Subcutaneous adipose tissue (tissue), 4 donors: ENCODE measurements around the gene ACVR1. TPM values are rescaled to one million over a fixed set of nuclear protein-coding genes. Genes with fewer than 3 reads are reported as not detected.

ENCODE experiments used
- total RNA-seq, 4 donors: library from RNA; depleted of rRNA; stranded (reverse); fragments of >200 nt; gene quantifications; one replicate each; pipeline ENCODE4 v1.1.0, GENCODE V29; 2016
- TF ChIP-seq, protein P1 (sequence below): fragments of 450-650 bp; IDR thresholded peaks from one replicate; pipeline ENCODE4 v1.5.1; 2016; ENCODE audit warnings: low read depth, mild to moderate bottlenecking, control low read depth, antibody characterized with exemption, moderate library complexity

The ACVR1 gene
- total RNA-seq, result 10 to 100 TPM; 34.7 to 49.6 (median 44.2) TPM

DNA sequence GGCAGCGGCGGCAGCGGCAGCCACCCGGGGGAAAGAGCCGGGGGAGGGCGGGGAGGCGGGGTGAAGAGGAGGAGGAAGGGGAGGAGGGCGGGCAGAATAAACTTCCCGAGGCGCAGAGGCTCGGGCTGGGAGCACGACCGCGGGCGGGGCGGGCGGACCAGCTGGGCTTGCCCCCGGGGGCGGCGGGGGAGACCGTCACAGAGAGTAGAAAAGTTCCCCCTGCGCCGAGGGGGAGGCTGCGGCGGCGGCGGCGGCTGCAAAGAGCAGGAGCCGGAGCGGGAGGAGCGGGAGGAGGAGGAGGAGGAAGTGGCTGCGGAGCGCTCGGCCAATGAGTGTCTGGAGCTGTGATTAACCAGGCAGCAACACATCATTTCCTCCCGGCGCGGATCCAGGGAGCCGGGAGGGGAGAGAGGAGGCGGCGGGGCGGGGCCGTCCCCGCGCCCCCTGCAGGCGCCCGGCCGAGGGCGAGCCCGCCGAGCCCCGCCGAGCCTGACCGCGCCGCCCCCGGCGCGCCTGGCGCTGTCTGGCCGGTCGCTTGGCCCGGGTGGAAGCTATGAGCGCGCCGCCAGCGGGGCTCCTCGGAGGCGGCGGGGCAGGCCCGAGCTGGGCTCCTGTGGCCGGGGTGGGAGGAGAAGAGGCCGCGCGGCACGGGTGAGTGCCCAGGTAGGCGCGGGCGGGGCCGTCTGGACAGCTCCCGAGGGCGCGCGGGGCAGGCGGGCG is at the start of gene ACVR1:
Gene ACVR1 (minus strand): TSS at position 265 of the 720 bp plus-strand sequence. CDS start 76,837 bp downstream, outside the sequence.
- TF ChIP-seq, protein P1, sequence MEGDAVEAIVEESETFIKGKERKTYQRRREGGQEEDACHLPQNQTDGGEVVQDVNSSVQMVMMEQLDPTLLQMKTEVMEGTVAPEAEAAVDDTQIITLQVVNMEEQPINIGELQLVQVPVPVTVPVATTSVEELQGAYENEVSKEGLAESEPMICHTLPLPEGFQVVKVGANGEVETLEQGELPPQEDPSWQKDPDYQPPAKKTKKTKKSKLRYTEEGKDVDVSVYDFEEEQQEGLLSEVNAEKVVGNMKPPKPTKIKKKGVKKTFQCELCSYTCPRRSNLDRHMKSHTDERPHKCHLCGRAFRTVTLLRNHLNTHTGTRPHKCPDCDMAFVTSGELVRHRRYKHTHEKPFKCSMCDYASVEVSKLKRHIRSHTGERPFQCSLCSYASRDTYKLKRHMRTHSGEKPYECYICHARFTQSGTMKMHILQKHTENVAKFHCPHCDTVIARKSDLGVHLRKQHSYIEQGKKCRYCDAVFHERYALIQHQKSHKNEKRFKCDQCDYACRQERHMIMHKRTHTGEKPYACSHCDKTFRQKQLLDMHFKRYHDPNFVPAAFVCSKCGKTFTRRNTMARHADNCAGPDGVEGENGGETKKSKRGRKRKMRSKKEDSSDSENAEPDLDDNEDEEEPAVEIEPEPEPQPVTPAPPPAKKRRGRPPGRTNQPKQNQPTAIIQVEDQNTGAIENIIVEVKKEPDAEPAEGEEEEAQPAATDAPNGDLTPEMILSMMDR, result no peak

GRCh38 chr2:157925071-157925470 is 48.9 kb upstream of the ACVR1 start:
- TF ChIP-seq, protein P1, result no peak

DNA sequence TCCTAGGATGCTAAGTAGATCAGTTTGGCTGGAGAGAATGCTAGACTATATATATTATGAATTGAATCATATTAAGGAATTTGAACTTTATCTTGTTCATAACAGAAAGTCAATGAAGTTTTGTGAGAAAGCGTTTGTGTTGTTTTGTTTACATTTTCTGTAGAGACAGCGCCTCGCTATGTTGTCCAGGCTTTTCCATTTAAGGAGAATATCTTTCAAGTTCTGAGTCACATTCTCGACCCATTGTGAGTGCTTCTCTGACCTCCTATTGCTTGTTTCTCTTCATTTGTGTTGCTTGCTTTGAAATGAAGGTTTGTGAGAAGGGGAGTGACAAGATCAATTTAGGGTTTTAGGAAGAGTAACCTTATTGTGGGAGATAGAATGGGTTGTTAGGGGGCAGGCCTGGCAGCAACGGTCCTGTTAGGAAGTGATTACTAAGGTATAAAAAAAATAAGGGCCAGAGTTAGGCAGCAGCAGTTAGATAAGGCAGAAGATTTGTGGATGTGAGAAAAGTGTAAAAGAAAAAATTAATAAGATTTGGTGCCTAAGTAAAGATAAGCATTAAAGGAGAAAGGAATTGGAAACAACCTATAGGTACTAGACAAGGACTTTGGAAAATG is 47.6 kb upstream of the ACVR1 start:
- TF ChIP-seq, protein P1, result no peak

GRCh38 chr2:157922815-157923214 is 46.7 kb upstream of the ACVR1 start:
- TF ChIP-seq, protein P1, result no peak

DNA sequence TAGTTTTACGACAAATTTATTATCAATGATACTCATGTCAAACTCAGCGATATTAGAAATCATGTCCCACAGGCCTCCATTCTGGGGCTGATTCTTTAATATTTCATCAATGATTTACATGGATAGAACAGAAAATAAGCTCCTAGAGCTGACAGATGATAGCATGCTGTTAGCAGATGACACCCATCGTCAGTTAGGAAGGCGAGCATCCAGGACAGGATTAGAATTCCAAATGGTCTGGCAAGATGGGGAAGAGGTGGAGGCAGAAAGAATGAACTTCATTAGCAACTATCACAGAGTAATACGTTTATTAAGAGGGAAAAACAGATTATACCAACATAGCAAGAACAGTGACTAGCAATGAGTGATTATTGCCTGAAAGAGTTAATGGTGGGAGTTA is 46.2 kb upstream of the ACVR1 start:
- TF ChIP-seq, protein P1, result no peak

GRCh38 chr2:157920736-157921135 is 44.6 kb upstream of the ACVR1 start:
- TF ChIP-seq, protein P1, result no peak

DNA sequence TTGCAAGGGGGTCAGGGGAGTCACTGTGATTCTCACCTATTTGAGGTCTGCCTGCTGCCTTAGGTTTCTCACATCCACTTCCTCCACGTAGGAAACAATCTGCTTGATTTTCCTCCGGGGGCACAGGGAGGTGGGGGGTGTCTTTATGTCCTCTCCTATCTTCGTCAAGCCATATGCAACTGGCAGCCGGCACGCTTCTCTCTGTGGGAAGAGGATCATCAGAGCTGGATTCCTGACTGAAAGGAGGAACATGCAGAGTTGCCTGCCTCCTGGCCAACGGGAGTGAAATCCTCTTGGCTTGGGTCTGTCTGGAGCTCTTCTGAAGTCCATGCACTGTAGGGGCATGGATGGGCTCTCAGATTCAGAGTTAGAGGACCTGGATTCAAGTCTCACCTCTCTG is 43.1 kb upstream of the ACVR1 start:
- TF ChIP-seq, protein P1, result no peak
